Stomach (tissue), 9 donors: ENCODE results near the gene KRTAP3-3. TPM values are rescaled to one million over a fixed set of nuclear protein-coding genes. Genes with fewer than 3 reads are reported as not detected.
A peak's percentile ranks its signal among the peaks of the same experiment; 100 is the strongest.

Experiments used
- DNase-seq, 2 donors: peaks; one replicate each; pipeline versions ENCODE4 v3.0.0 to v3.0.0-alpha.2; 2013 to 2019
- H3K27ac ChIP-seq, 5 donors: fragments of 200-600 bp in 4 of 5; sonication (generic) in 4 of 5; one replicate each; pipeline ENCODE4 v1.5.1; 2013 to 2019; ENCODE audit warnings: mild to moderate bottlenecking in 1 of 5, moderate library complexity in 1 of 5
- H3K27me3 ChIP-seq, 3 donors: fragments of 200-600 bp; sonication (generic); one replicate each; pipeline ENCODE4 v1.5.1; 2017 to 2019; ENCODE audit warnings: mixed run types in 1 of 3
- H3K36me3 ChIP-seq, 4 donors: fragments of 200-600 bp; sonication (generic); 1 replicate in 3 of 4; 2 replicates in 1 of 4; pipeline ENCODE4 v1.5.1; 2016 to 2019
- H3K4me1 ChIP-seq, 4 donors: fragments of 200-600 bp; sonication (generic); one replicate each; pipeline ENCODE4 v1.5.1; 2016 to 2019
- H3K4me3 ChIP-seq, 4 donors: fragments of 200-600 bp; sonication (generic) in 3 of 4; one replicate each; pipeline ENCODE4 v1.5.1; 2016 to 2019; ENCODE audit warnings: mild to moderate bottlenecking in 1 of 4
- H3K9me3 ChIP-seq, 4 donors: fragments of 200-600 bp; sonication (generic); one replicate each; pipeline ENCODE4 v1.5.1; 2016 to 2019
- EP300 ChIP-seq: sonication (generic); formaldehyde crosslinking; IDR thresholded peaks from one replicate; pipeline ENCODE4 v1.6.1; 2017; ENCODE audit warnings: antibody characterized with exemption
- POLR2A ChIP-seq, 4 donors: fragments of 450-650 bp; IDR thresholded peaks; one replicate each; pipeline ENCODE4 v1.6.1; 2016; ENCODE audit warnings: antibody characterized with exemption in 4 of 4, control low read depth in 2 of 4, mild to moderate bottlenecking in 1 of 4, moderate library complexity in 1 of 4
- POLR2AphosphoS5 ChIP-seq, 3 donors: sonication (generic); formaldehyde crosslinking; IDR thresholded peaks; one replicate each; pipeline ENCODE4 v1.6.1; 2016; ENCODE audit warnings: antibody characterized with exemption in 3 of 3
- WGBS, 5 donors: extraction: QIAGEN DNeasy Blood & Tissue Kit in 3 of 5; methylation state at CpG; one replicate each; pipeline versions ENCODE4 v1.1.5 to v1.1.7; 2013 to 2018; 5-methylcytosine and 5-hydroxymethylcytosine counted together
- intact Hi-C: fragments of 100-400 bp; cut with DNase I; formaldehyde crosslinking; loops from one replicate; pipeline ENCODE4 v1.15.1; 2023; ENCODE audit warnings: low total_unique reads
- polyA plus RNA-seq, 3 donors: library from polyadenylated mRNA; stranded (reverse); fragments of 200-250 nt; gene quantifications; one replicate each; pipeline ENCODE4 v1.2.3, GENCODE V29; 2013
- small RNA-seq, 4 donors: library from RNA; depleted of rRNA; stranded (forward); fragments of <200 nt; gene quantifications; one replicate each; pipeline ENCODE3, GENCODE V24; 2016
- total RNA-seq, 5 donors: library from RNA; depleted of rRNA; stranded (reverse); fragments of >200 nt; gene quantifications; one replicate each; pipeline versions ENCODE4 v1.1.0 to v1.2.3, GENCODE V29; 2014 to 2016
- TF ChIP-seq, protein P1 (sequence below), 7 experiments: fragments of 450-650 bp in 4 of 7; fragments of 200-600 bp in 3 of 7; sonication (generic) in 3 of 7; IDR thresholded peaks; one replicate each; pipeline ENCODE4 v1.5.1; 2016 to 2019; ENCODE audit warnings: antibody characterized with exemption in 7 of 7, control low read depth in 2 of 7, mild to moderate bottlenecking in 1 of 7
- donor health status: healthy with polysubstance abuse.
- donor health status: Bipolar disorder and iron deficiency.
- donor health status: healthy.

The KRTAP3-3 gene
- total and polyA plus RNA-seq, 8 donors: not detected

DNA sequence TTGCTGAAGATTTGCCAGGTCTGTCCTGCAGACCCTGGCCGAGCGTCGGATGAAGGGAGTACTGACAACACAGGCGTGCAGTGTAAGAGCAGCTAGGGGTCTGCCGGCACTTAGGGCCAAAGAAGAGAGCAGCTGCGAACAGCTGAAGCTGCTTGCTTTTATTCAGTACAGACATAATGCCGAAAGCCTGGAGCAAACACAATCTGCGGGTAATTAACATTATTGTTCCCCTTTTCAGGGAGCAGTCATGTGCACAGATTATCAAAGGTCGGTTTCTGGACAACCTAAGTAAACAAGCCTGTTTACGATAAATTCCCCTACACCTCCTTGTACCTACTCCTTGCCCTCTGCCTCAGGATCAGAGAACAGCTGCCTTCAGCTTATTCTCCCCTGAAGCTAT is 44.5 kb downstream of the KRTAP3-3 start:
- TF ChIP-seq POLR2A (IDR thresholded peaks at IDR 0.05) (no peak), EP300 (no peak)
- TF ChIP-seq, protein P1, sequence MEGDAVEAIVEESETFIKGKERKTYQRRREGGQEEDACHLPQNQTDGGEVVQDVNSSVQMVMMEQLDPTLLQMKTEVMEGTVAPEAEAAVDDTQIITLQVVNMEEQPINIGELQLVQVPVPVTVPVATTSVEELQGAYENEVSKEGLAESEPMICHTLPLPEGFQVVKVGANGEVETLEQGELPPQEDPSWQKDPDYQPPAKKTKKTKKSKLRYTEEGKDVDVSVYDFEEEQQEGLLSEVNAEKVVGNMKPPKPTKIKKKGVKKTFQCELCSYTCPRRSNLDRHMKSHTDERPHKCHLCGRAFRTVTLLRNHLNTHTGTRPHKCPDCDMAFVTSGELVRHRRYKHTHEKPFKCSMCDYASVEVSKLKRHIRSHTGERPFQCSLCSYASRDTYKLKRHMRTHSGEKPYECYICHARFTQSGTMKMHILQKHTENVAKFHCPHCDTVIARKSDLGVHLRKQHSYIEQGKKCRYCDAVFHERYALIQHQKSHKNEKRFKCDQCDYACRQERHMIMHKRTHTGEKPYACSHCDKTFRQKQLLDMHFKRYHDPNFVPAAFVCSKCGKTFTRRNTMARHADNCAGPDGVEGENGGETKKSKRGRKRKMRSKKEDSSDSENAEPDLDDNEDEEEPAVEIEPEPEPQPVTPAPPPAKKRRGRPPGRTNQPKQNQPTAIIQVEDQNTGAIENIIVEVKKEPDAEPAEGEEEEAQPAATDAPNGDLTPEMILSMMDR (IDR thresholded peaks at IDR 0.05): no peak
- H3K36me3 ChIP-seq: no peaks in the 10 kb centered on the region
- H3K9me3 ChIP-seq: no peaks in the 10 kb centered on the region
- peaks cover 0 to 10% (median 2%) of the 10 kb centered on the region in 4 donors for H3K4me1 ChIP-seq
- intact Hi-C loops: no loop called here
- 5 to 22% (median 16%) methylated on average over 6 to 10 of the region's 10 CpGs for WGBS, 5 donors
- peaks cover 0 to 38% (median 6%) of the 10 kb centered on the region in 3 donors for H3K27me3 ChIP-seq
- DNase-seq: peak in 1 of 2 donors; percentile 63
- H3K27ac ChIP-seq: no peak overlapping the region
- H3K4me3 ChIP-seq: no peak overlapping the region

DNA sequence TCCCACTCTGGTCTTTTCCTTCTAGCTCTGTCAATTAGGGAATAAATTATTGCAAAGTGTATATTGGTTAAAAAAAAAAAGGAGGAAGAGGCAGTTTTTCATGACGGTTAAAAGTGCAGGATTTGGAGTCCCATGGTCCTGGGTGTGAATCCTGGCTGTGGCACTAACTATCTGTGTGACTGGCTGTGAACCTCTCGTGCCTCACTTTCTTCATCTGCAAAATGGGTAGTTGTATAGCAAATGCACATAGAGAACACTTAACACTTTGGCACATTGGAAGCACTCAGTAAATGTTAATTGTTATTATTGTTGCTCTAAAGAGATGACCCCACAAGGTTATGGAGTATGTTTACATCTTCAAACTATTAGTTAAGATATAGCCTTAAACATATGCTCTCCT is 46.0 kb downstream of the KRTAP3-3 start:
- Histone ChIP-seq H3K4me3 (no peak overlapping the region), H3K27me3 (peaks cover 0 to 38% (median 6%) of the 10 kb centered on the region in 3 donors), H3K9me3 (no peaks in the 10 kb centered on the region), H3K4me1 (peaks cover 0 to 10% (median 2%) of the 10 kb centered on the region in 4 donors), H3K36me3 (no peaks in the 10 kb centered on the region), H3K27ac (no peak overlapping the region)
- no peak for TF ChIP-seq EP300
- no peak for TF ChIP-seq POLR2AphosphoS5 (IDR thresholded peaks at IDR 0.05)
- TF ChIP-seq, protein P1 (IDR thresholded peaks at IDR 0.05): no peak
- no peak for TF ChIP-seq POLR2A (IDR thresholded peaks at IDR 0.05)
- intact Hi-C loops: no loop called here
- DNase-seq: no peak
- 76 to 86% (median 83%) methylated on average over 2 of the region's 2 CpGs for WGBS, 5 donors

DNA sequence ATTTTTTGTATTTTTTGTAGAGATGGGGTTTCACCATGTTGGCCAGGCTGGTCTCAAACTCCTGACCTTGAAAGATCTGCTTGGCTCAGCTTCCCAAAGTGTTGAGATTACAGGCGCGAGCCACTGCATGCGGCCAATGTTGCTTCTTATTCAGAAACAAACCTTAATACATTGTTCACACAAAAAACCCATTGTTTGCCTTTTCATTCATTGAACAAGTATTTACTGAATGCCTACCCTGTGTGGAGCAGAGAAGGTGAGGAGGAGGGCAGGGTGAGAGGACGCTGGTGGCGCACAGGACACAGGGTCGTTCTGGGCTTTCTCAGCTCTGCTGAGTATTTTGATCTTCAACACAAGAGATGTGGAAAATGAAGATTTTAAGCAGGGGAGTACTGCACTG is 48.5 kb downstream of the KRTAP3-3 start:
- H3K4me3 ChIP-seq: no peak overlapping the region
- H3K4me1 ChIP-seq: peaks cover 0 to 10% (median 2%) of the 10 kb centered on the region in 4 donors
- H3K27me3 ChIP-seq: peaks cover 0 to 38% (median 6%) of the 10 kb centered on the region in 3 donors
- H3K9me3 ChIP-seq: no peaks in the 10 kb centered on the region
- intact Hi-C loops: no loop called here
- WGBS, 5 donors: 31 to 67% (median 47%) methylated on average over 6 of the region's 6 CpGs
- DNase-seq: no peak
- no peak overlapping the region for H3K27ac ChIP-seq
- H3K36me3 ChIP-seq: no peaks in the 10 kb centered on the region
- TF ChIP-seq POLR2A (IDR thresholded peaks at IDR 0.05) (no peak), POLR2AphosphoS5 (IDR thresholded peaks at IDR 0.05) (no peak), EP300 (no peak)
- TF ChIP-seq, protein P1 (IDR thresholded peaks at IDR 0.05): no peak

DNA sequence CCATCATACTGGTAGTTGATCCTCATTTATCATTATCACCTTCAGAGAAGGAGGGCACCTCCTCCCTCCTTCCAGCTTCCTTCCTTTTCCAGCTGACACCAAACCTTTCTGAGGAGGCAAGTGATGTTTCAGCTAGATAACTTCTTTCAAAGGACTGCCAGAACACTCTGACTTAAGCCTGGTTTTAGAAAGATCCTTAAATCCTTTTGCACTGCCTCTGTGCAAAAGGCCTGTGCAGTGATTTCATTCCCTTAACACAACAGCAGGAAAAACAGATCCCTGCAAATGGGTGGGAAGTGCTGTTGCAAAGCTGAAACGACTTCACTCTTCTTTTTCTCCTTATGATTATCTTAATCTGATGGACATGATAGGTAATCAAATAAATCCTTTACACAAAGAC is 49.4 kb downstream of the KRTAP3-3 start:
- Histone ChIP-seq H3K36me3 (no peaks in the 10 kb centered on the region), H3K4me3 (no peak overlapping the region), H3K27ac (no peak overlapping the region), H3K4me1 (peaks cover 0 to 7% (median 2%) of the 10 kb centered on the region in 4 donors), H3K9me3 (no peaks in the 10 kb centered on the region), H3K27me3 (peaks cover 0 to 38% (median 4%) of the 10 kb centered on the region in 3 donors)
- 3 to 28% (median 17%) methylated on average over 1 of the region's 1 CpG for WGBS, 5 donors
- intact Hi-C loops: no loop called here
- TF ChIP-seq, protein P1 (IDR thresholded peaks at IDR 0.05): no peak
- TF ChIP-seq POLR2A (IDR thresholded peaks at IDR 0.05) (no peak), EP300 (no peak), POLR2AphosphoS5 (IDR thresholded peaks at IDR 0.05) (no peak)
- no peak for DNase-seq

Small RNA genes lying within 50 kb of the gene (small RNA-seq; reads per million reads assigned to genes)
- gene KRTAP3-4P: 0 reads per million in 4 donors

Other genes starting within 250 kb of the KRTAP3-3 start
Only the 30 nearest of the 36 such genes appear.
- gene KRT28, start 194.2 kb downstream of the KRTAP3-3 start, total RNA-seq: not detected
- not detected for gene KRT28, start 194.2 kb downstream of the KRTAP3-3 start, polyA plus RNA-seq
- 10 to 100 TPM in 1 of 5 donors, 1 to 10 TPM in 3, under 1 TPM in 1; 0.58 to 25.4 (median 2.9) TPM for gene KRT10, start 171.6 kb downstream of the KRTAP3-3 start, total RNA-seq
- 10 to 100 TPM; 46.1 to 49.0 (median 47.7) TPM for gene KRT10, start 171.6 kb downstream of the KRTAP3-3 start, polyA plus RNA-seq
- gene KRT12, start 126.9 kb downstream of the KRTAP3-3 start, total RNA-seq: 10 to 100 TPM in 2 of 5 donors, 1 to 10 TPM in 1, not detected in 2; 1.1 to 57.6 (median 14.0) TPM
- gene KRT12, start 126.9 kb downstream of the KRTAP3-3 start, polyA plus RNA-seq: under 1 TPM in 1 of 3 donors, not detected in 2; 0.61 TPM
- 100 to 1,000 TPM in 2 of 5 donors, 10 to 100 TPM in 1, not detected in 2; 72.0 to 121 (median 101) TPM for gene KRT20, start 108.9 kb downstream of the KRTAP3-3 start, total RNA-seq
- 100 to 1,000 TPM in 1 of 3 donors, 1 to 10 TPM in 2; 3.9 to 370 (median 4.4) TPM for gene KRT20, start 108.9 kb downstream of the KRTAP3-3 start, polyA plus RNA-seq
- not detected for gene KRT23, start 56.5 kb downstream of the KRTAP3-3 start, total RNA-seq
- 1 to 10 TPM in 2 of 3 donors, not detected in 1; 1.1 to 2.6 TPM for gene KRT23, start 56.5 kb downstream of the KRTAP3-3 start, polyA plus RNA-seq
- gene KRT39, start 27.2 kb downstream of the KRTAP3-3 start, total RNA-seq: not detected
- gene KRT39, start 27.2 kb downstream of the KRTAP3-3 start, polyA plus RNA-seq: not detected
- gene KRT40, start 9.8 kb downstream of the KRTAP3-3 start, total RNA-seq: not detected
- under 1 TPM in 1 of 3 donors, not detected in 2; 0.10 TPM for gene KRT40, start 9.8 kb downstream of the KRTAP3-3 start, polyA plus RNA-seq
- not detected for gene KRTAP3-2, start 5.7 kb upstream of the KRTAP3-3 start, total RNA-seq
- not detected for gene KRTAP3-2, start 5.7 kb upstream of the KRTAP3-3 start, polyA plus RNA-seq
- gene KRTAP3-1, start 15.0 kb upstream of the KRTAP3-3 start, total RNA-seq: not detected
- not detected for gene KRTAP3-1, start 15.0 kb upstream of the KRTAP3-3 start, polyA plus RNA-seq
- gene KRTAP1-5, start 33.0 kb upstream of the KRTAP3-3 start, total RNA-seq: not detected
- not detected for gene KRTAP1-5, start 33.0 kb upstream of the KRTAP3-3 start, polyA plus RNA-seq
- gene KRTAP1-4, start 36.0 kb upstream of the KRTAP3-3 start, total RNA-seq: not detected
- gene KRTAP1-4, start 36.0 kb upstream of the KRTAP3-3 start, polyA plus RNA-seq: not detected
- not detected for gene KRTAP1-3, start 40.7 kb upstream of the KRTAP3-3 start, total RNA-seq
- not detected for gene KRTAP1-3, start 40.7 kb upstream of the KRTAP3-3 start, polyA plus RNA-seq
- not detected for gene KRTAP1-1, start 47.3 kb upstream of the KRTAP3-3 start, total RNA-seq
- not detected for gene KRTAP1-1, start 47.3 kb upstream of the KRTAP3-3 start, polyA plus RNA-seq
- gene KRTAP2-1, start 53.2 kb upstream of the KRTAP3-3 start, total RNA-seq: not detected
- gene KRTAP2-1, start 53.2 kb upstream of the KRTAP3-3 start, polyA plus RNA-seq: not detected
- not detected for gene KRTAP2-2, start 61.1 kb upstream of the KRTAP3-3 start, total RNA-seq
- not detected for gene KRTAP2-2, start 61.1 kb upstream of the KRTAP3-3 start, polyA plus RNA-seq
- gene KRTAP2-3, start 66.0 kb upstream of the KRTAP3-3 start, total RNA-seq: not detected
- not detected for gene KRTAP2-3, start 66.0 kb upstream of the KRTAP3-3 start, polyA plus RNA-seq
- not detected for gene KRTAP2-4, start 71.7 kb upstream of the KRTAP3-3 start, total RNA-seq
- not detected for gene KRTAP2-4, start 71.7 kb upstream of the KRTAP3-3 start, polyA plus RNA-seq
- not detected for gene KRTAP4-7, start 90.0 kb upstream of the KRTAP3-3 start, total RNA-seq
- gene KRTAP4-7, start 90.0 kb upstream of the KRTAP3-3 start, polyA plus RNA-seq: not detected
- not detected for gene KRTAP4-8, start 104.0 kb upstream of the KRTAP3-3 start, total RNA-seq
- not detected for gene KRTAP4-8, start 104.0 kb upstream of the KRTAP3-3 start, polyA plus RNA-seq
- not detected for gene KRTAP4-16, start 108.0 kb upstream of the KRTAP3-3 start, total RNA-seq
- not detected for gene KRTAP4-16, start 108.0 kb upstream of the KRTAP3-3 start, polyA plus RNA-seq
- gene KRTAP4-9, start 111.2 kb upstream of the KRTAP3-3 start, total RNA-seq: not detected
- gene KRTAP4-9, start 111.2 kb upstream of the KRTAP3-3 start, polyA plus RNA-seq: not detected
- not detected for gene KRTAP4-11, start 124.2 kb upstream of the KRTAP3-3 start, total RNA-seq
- gene KRTAP4-11, start 124.2 kb upstream of the KRTAP3-3 start, polyA plus RNA-seq: not detected
- gene KRTAP4-12, start 130.0 kb upstream of the KRTAP3-3 start, total RNA-seq: not detected
- gene KRTAP4-12, start 130.0 kb upstream of the KRTAP3-3 start, polyA plus RNA-seq: not detected
- gene KRTAP4-6, start 146.4 kb upstream of the KRTAP3-3 start, total RNA-seq: not detected
- not detected for gene KRTAP4-6, start 146.4 kb upstream of the KRTAP3-3 start, polyA plus RNA-seq
- not detected for gene KRTAP4-5, start 155.7 kb upstream of the KRTAP3-3 start, total RNA-seq
- not detected for gene KRTAP4-5, start 155.7 kb upstream of the KRTAP3-3 start, polyA plus RNA-seq
- not detected for gene KRTAP4-4, start 166.6 kb upstream of the KRTAP3-3 start, total RNA-seq
- gene KRTAP4-4, start 166.6 kb upstream of the KRTAP3-3 start, polyA plus RNA-seq: not detected
- gene KRTAP4-3, start 174.1 kb upstream of the KRTAP3-3 start, total RNA-seq: not detected
- not detected for gene KRTAP4-3, start 174.1 kb upstream of the KRTAP3-3 start, polyA plus RNA-seq
- gene KRTAP4-2, start 184.1 kb upstream of the KRTAP3-3 start, total RNA-seq: not detected
- gene KRTAP4-2, start 184.1 kb upstream of the KRTAP3-3 start, polyA plus RNA-seq: not detected
- gene KRTAP4-1, start 190.7 kb upstream of the KRTAP3-3 start, total RNA-seq: not detected
- gene KRTAP4-1, start 190.7 kb upstream of the KRTAP3-3 start, polyA plus RNA-seq: not detected
- not detected for gene KRTAP9-1, start 195.7 kb upstream of the KRTAP3-3 start, total RNA-seq
- not detected for gene KRTAP9-1, start 195.7 kb upstream of the KRTAP3-3 start, polyA plus RNA-seq